Fibroblast of gingiva (primary cell): Measurements from ENCODE around the gene RPL35A.
A peak's percentile ranks its signal among the peaks of the same experiment; 100 is the strongest.
"Not testable (repeated sequence)": the region's sequence is repeated elsewhere in the genome, so short reads cannot be mapped to it uniquely, and the experiment has no call there.

ENCODE experiments used
- DNase-seq: peaks from one replicate; pipeline ENCODE4 v3.0.0-alpha.2; 2011; ENCODE audit warnings: low read depth

RPL35A gene

GRCh38 chr3:197949778-197950676, at the start of gene RPL35A:
Gene RPL35A, plus strand, starts transcription at chr3:197950190. Its CDS starts 778 bp downstream, at chr3:197950968.
- DNase-seq: peak; percentile 94

GRCh38 chr3:197901626-197902025, 48.4 kb upstream of the RPL35A start:
- DNase-seq: no peak

- DNase-seq: peak; percentile 80
These were observed 43.8 kb upstream of the RPL35A start for GRCh38 chr3:197906023-197906849.

GRCh38 chr3:197906850-197907187, 43.2 kb upstream of the RPL35A start:
- no peak for DNase-seq

GRCh38 chr3:197907196-197907595, 42.8 kb upstream of the RPL35A start:
- DNase-seq: no peak

GRCh38 chr3:197908550-197908949, 41.4 kb upstream of the RPL35A start:
- not testable (repeated sequence) for DNase-seq

- DNase-seq: no peak
These were observed 40.9 kb upstream of the RPL35A start for GRCh38 chr3:197908957-197909701.

GRCh38 chr3:197912741-197913476, 37.1 kb upstream of the RPL35A start:
- DNase-seq: no peak

GRCh38 chr3:197913641-197914380, 36.2 kb upstream of the RPL35A start:
- DNase-seq: no peak

- not testable (repeated sequence) for DNase-seq
These were observed 28.3 kb upstream of the RPL35A start for GRCh38 chr3:197921429-197922275.

- no peak for DNase-seq
These were observed 23.6 kb upstream of the RPL35A start for GRCh38 chr3:197926418-197926817.

- DNase-seq: not testable (repeated sequence)
These were observed 22.4 kb upstream of the RPL35A start for GRCh38 chr3:197927578-197927977.

GRCh38 chr3:197936819-197937384, 13.1 kb upstream of the RPL35A start:
- DNase-seq: no peak

- no peak for DNase-seq
These were observed 9.1 kb upstream of the RPL35A start for GRCh38 chr3:197940745-197941384.

GRCh38 chr3:197942956-197943556, 6.9 kb upstream of the RPL35A start:
- DNase-seq: peak; percentile 33

- DNase-seq: no peak
These were observed 706 bp upstream of the RPL35A start for GRCh38 chr3:197949191-197949777.

- no peak for DNase-seq
These were observed 679 bp downstream of the RPL35A start for GRCh38 chr3:197950677-197951061.

GRCh38 chr3:197951392-197951990, 1.5 kb downstream of the RPL35A start:
- no peak for DNase-seq
